Cerebellar cortex (tissue), 1 donor: ENCODE data around the gene CTU1.

Experiments used
- DNase-seq: peaks from one replicate; pipeline ENCODE4 v3.0.0-alpha.2; 2015; ENCODE audit warnings: low spot score

The CTU1 gene

DNA sequence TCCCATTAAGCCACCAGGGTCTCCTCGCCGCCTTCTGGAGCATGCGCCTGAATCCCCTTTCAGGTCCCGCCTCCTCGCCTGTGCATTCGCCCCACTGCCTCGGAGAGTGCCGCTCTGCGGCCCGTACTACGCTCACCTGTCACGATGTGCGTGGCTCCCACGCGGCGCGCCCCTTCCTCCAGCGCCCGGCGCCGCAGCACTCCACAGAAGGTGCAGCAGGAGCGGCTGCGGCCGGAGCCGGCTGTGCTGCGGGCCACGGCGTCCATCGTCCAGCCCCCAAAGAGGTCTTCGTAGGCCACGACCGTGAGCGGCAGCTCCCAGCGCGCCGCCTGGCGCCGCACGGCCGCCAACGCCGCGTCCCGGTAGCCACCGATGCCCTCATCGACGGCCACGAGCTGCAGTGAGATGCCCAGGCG is 4.3 kb downstream of the CTU1 start:
- no peak for DNase-seq

DNA sequence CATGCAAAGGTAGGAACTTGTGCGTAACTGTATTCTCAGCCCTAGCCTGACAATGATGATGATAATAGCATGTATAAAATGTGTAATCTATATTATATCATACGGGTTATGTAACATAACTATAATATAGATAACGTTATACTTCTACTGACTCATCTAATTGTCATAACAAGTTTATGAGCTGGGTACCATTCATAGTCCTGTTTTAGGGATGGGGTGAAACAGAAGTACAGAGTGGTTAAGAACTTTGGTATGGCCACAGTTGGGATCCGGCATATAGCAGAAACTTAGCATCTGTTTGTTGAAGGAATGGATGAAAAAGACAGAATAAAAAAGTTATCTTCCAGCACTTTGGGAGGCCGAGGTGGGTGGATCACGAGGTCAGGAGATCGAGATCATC is 5.2 kb downstream of the CTU1 start:
- DNase-seq = no peak

DNA sequence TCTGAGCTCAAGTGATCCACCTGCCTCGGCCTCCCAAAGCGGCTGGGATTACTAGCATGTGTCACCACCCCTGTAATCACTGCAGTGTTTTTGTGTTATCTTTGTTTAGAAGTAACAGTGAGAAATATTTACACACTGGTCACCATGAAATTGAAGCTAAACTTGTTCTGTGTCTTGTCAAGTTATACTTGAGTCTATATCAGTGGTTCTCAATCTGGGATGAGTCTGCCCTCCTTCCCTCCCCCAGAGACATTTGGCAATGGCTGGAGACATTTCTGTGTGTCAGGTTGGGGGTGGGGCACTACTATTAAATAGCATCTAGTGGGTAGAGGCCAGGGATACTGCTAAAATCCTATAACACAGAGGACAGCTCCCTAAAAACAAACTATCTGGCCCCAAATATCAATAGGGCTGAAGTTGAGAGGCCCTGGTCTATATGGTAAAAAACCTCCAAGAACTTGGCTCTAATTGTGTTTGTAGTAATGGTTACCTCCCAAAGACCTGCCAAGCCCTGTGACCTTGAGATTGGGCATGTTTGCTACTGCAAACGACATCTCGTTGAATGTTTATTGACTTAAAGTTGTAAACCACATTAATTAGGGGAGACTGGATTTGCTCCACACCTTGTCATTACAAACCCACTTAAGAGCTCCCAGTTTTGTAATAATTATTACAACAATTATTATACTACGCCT is 6.9 kb downstream of the CTU1 start:
- no peak for DNase-seq

DNA sequence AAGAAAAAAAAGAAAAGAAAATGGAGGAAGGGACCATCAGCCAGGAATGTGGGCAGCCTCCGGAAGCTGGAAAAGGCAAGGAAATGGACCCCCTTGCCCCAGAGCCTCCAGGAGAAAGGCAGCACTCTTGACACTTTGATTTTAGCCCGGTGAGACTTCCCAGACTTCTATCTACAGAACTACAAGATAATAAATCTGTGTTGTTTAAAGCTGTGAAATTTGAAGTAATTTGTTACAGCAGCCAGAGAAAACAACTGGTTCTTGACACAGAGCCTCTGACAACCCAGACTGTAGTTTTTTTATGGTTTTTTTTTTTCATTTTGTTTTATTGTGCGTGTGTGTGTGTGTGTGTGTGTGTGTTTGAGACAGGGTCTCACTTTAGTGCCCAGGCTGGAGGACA is 7.6 kb downstream of the CTU1 start:
- DNase-seq = no peak

DNA sequence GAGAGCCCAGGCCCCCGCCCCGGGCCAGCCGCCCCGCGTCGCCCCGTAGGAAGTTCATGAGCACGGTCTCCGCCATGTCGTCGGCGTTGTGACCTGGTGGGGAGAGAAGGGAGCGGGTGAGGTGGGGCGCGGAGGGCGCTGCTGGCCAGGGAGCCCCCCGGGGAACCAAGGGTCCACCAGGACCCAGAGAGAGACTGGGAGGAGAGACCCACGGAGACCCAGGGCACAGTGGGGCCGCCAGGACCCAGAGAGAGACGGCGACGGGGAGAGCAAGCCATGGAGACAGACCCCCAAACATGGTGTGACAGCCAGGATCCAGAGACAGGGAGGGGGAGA is 9.2 kb downstream of the CTU1 start:
- no peak for DNase-seq

DNA sequence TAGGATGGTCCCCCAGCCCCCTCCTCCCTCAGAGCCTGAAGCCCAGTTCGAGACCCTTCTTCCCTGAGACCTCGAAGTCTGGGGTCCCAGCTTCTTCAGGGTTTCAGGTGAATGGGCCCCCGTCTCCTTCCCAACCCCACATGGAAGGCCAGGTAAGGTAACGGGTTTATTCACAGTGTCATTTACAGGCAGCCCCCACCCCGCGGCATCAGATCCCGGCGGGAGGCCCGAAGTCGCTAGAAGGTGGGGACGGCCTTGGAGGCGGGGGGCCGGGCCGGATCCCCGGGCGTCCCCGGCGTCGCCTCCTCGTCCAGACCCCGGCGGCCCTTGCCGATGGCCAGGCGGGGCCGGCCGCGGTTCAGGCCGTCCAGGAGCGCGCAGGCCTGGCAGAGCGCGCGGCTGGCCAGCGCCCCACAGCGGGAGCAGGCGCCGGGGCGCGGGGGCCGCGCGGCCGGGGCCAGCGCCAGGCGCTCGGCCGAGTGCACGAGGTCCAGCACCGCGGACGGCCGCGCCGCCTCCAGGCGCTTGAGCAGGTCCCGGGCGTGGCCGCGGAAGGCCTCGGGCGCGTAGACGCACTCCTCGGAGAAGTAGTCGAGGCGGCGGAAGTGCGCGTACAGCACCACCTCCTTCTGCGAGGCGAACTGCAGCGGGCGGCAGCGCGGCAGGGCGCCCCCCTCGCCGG is 9.7 kb downstream of the CTU1 start:
- no peak for DNase-seq

DNA sequence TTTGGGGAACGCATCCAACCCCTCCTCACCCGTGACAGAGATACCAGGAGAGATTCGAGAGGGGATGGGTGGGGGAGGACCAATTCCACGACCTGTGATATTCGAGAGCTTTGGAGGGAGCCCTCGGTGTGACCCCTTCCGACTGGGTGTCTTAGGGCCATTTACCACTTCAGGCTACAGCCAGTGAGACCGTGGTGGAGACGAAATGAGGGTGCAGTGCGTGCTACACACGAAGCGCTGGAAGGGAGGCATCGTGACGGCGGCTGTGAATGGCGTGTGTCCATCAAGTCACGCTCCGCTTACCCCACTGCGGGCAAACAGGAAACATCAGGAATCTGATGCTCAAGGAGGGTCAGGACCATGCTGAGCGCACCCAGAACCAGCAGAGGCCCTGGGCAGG is 10.4 kb downstream of the CTU1 start:
- no peak for DNase-seq

DNA sequence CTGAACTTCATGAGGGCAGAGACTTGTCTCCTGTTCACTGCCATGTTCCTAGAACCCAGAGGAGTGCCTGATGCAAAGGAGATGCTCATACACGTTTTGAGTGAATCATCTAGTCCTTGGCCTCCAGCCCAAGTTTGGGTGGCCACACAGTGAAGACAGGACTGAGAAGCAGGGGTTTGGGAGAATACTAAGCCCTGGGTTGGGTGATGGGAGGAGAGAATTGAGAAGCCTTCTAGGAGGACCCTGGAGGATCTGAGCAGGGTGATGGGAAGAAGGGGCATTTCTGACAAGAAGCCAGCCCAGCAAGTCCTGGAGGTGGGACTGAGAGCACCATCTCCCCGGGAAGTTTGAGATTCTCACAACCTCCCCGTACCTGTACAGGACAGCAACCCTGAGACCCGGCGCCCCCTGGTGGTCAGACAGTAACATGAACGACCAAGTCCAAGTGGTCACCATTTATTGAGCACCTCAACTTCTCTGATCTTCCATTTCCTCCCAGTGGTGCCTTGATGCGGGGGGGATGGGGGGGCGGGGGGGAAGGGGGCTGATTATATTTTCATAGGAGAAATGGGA is 11.0 kb downstream of the CTU1 start:
- DNase-seq = peak; percentile 60

DNA sequence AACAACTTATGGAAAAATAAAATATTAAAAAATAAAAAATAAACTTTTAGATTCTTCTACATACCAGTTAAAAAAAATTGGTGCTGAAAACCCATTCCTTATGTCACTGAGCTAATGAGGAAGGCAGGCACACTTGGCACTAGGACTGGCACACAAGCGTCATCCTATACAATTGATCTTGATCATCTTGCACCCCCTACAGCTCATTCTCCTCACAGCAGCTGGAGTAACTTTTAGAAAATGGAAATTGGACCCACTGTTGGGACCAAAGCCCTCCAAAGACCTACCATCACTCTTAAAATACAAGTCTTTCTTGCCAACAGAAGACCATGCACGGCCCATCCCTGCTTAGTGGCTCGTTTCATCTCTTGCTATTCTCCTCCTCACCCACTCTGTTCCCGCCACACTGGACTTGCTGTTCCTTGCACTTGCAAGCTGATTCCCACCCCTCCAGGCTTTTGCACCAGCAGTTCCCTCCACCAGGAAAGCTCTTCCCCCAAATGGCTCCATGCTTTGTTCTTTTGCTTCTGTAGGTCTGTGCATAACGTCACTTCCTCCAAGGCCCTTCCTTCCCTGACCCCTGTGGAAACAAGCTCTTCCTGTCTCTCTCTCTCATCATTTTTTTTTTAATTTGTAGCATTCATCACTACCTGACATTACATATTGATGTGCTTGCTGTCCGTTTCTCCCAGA is 11.6 kb downstream of the CTU1 start:
- no peak for DNase-seq

DNA sequence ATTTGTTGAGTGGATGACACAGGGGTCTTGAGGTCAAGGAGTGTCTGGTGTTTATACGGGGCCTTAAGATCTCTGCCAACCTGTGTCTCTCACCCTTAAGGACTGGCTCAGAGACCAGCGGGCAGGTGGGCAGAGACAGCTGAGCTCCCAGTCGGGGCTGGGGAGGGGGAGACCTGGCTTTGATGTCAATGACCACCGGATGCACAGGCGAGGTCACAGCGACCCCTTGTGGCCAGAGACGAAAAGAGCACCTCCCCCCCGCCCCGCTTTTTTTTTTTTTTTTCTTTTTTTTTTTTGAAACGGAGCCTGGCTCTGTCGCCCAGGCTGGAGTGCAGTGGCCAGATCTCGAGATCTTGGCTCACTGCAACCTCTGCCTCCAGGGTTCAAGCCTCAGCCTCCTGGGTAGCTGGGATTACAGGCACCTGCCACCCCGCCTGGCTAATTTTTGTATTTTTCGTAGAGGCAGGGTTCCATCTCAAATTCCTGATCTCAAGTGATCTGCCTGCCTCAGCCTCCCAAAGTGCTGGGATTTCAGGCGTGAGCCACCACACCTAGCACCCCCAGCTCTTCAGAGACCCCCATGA is 13.4 kb downstream of the CTU1 start:
- no peak for DNase-seq

DNA sequence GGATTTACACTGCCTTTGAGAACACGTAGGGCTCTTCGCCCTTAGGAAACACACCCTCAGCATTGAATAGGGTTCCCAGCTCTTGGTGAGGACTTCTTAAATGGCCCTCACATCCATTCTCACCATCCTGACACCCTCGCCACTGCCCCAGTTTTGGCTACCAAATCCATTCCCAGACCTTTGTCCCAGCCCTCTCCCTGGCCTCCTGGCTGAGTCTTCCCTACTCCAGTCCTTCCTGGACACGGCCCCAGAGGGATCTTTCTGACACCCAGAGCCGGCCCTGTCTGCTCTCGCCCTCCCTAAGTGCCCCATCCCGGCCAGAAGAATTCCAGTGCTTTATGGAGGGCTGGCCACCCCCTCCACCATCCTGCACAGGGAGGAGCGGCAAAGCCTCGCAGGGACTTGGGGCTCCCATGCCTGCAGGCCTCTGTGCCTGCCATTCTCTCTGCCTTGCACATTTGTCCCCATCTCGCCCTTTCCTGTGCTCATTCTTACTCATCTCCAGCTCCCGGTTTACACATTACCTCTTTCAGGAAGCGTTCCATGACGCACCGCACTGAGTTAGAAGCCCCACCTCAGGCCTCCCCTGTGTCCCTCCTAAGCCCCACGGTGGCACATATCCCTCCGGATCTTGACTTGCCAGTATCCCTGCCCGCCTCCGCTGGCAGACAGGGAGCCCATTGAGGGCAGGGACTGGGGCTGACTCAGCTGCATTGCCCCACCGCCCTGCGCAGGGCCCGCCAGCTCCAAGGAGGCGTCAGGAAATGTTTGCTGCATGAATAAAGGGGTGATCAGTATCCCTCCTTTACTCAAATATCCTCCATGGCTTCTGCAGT is 14.5 kb downstream of the CTU1 start:
- DNase-seq = no peak

DNA sequence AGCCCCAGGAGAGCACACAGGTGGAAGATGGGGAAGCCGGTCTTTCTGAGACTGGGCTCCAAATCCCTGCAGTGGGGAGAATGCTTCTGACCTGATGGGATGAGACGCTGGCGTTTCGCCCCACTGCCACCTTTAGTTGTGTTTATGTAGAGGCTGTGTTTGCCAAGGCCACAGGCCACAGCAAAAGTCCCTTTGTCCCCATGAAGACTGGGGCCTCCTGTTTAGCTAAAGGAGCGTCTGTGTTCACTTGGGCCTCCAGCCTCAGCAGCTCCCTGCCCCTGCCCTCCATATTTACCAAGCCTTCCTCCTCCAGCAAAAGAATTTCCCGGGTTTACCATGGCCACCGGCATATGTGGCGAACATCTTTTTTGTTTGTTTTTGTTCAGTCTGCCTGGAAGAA is 15.1 kb downstream of the CTU1 start:
- no peak for DNase-seq

DNA sequence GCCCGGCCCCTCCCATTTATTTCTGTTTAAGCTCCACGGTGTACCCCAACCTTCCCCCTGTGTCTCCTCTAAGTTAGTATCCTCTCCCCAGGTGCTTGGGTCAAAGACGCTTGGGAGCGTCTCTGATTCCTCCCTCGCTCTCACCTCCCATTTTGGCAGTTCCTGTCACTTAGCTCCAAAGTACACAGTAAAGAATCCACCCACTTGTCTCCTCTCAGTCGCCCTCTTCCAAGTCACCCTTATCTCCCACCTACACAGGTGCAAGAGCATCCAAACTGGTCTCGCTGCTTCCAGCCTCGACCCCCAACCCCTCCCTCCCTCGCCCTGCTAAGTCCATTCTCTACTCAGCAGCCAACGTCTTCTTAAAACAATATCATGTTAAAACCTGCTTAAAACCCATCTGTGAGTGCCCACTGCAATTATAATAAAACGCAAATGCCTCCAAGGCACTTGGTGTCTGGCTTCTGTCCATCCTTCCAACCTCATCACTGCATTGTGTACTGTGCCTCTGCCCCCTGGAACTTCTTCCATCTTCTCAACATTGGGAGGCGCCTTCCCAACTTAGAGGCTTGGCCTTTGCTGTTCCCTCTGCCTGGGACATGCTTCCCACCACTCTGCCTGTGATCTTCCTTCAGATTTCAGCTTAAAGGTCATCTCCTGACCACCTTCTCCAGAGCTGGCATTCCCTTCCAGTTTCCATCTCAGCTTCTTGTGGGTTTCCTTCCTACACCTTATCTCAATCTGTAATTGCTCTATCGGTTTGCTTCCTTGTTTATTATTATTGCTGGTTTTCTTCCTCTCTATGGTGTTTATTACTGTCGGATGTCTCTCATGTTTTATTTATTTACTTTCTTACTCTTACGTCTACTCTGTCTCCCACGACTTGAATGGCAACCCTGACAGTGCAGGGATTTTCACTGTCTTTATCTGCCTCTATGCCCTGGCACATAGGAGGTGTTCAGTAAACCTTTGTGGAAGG is 16.0 kb downstream of the CTU1 start:
- DNase-seq = no peak

DNA sequence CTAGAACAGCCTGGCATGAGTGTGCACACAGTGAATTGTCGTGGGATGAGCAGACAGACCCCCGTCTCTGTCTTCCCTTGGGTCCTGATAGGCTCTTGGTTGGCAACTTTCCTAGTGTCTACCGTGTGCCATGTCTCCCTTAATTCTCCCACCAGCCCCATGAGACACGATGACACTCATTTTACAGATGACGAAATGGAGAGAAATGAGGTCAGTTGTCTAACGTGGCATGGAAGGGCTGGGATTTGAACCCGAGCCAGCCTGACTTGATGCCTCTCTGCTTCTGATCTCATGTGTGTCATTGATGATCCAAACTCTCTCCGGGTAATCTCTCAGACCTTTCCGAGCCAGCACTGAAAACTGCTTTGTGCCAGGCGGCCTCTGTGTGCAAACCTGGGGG is 17.1 kb downstream of the CTU1 start:
- no peak for DNase-seq

DNA sequence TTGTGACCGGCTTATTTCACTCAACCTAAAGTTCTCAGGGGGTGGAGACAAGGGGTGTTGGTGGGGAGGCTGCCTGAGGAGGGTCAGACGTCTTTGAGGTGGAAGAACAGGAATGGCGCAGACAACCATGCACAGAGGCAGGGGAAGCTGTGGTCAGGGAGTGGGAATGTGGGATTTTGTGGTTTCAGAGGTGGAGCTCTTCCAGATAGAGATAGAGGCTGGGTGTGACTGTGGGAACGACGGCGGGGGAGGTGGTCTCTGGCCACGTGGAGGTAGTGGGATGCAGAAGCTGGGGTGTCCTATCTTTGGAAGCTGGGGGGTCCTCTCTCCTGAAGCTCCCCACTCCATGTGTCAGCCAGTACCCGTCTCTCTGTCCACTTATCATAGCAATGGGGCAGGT is 17.7 kb downstream of the CTU1 start:
- DNase-seq = no peak

DNA sequence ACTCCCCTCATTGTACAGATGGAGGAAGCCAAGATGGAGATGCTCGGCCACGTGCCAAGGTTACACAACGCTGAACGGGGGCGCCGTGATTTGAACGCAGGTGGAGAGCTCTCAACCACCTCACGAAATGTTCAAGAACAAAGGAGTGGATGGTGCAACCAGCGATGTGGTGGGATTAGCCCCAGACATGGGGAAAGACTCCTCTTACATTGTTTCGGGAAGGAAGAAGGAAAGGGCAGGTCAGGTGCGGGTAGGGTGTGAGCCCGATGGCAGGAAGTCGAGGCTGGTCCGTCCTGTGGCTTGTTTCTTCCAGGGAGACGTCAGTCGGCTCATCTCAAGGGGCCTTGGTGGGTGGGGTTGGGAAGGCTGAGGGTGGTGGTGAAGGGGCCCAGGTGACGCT is 18.4 kb downstream of the CTU1 start:
- DNase-seq = no peak

DNA sequence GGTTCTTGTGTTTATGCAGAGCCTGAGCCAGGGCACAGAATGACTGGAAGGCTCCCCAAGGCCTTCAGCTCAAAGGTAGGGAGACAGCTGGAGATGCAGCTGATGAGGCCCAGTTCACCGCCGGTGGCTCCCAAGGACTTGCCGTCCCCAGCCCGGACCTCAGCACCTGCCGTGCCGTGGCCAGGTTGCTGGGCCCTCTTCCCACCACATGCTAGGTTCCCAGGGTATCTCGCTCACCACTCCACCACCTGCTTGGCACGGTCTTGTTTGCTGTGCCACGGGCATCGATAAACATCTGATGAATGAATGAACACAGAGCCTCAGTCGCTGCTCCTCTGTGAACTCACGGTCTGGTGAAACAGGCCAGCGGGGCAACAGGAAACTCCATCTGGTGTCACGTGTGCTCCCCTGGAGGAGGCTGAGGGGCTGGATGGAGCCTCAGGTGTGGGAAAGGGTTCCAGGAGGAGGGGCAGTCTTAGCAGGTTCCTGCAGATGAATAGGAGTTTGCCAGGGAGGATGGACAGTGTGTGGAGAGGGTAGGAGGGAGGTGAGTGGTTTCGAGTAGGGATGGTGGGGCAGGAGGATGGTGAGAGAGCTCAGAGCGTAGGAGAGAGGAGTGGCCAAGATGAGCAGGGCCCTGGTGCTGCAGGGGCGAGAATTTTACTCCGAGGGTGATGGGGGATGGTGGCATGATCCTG is 21.9 kb downstream of the CTU1 start:
- no peak for DNase-seq

DNA sequence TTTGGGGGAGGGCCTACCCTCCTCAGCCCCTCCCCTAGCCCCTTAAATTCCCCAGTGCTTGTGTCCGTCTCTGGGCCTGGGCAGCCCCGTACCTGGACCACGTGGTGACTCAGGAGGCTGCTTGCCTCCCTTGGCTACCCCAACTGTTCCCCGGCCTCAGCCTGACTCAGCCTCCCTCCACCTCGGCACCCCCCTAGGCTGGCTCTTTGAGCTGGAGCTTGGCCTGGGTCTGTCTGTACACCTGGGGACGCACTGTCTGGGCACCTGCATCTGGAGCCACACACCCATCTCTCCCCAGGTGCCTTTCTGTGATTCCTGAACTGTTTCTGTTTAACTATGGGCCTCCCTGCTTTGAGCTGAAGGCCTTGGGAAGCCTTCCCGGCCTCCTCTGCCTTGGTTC is 23.7 kb downstream of the CTU1 start:
- DNase-seq = no peak

DNA sequence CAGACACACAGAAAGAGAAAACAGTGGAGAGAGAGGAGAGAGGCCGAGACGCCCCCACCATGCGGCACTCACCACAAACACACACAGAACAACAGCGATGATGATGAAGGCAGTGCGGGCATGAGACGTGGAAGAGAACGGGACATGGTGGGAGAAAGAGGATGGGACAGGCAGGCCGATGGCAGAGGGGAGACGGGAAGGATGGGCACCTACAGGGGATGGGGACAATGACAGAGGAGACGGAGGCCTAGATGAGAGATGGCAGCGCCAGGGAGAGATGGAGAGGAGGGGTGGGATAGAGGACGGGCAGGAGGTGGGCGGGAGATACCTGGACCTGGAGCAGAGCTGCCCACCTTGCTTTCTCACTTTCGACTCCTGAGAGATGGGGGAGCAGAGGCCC is 24.4 kb downstream of the CTU1 start:
- no peak for DNase-seq

DNA sequence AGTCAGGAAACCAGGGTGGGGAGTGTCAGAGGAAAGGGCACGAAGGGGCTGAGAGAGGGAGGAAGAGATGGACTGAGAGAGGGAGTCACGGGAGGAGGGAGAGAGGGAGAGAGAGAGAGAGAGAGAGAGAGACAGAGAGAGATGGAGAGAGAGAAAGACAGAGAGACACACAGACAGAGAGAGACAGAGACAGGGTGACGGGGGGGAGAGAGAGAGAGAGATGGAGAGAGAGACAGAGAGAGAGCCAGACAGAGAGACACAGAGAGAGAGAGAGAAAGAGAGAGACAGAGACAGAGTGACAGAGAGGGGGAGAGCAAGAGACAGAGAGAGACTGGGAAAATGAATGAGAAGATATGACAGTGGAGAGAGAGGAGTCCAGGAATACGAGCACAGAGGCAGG is 25.0 kb downstream of the CTU1 start:
- DNase-seq = no peak
